Endometrial microvascular endothelial cells (primary cell): ENCODE data around the gene DRC7. TPM values are rescaled to one million over a fixed set of nuclear protein-coding genes. Genes with fewer than 3 reads are reported as not detected.
"Not testable (repeated sequence)": the region's sequence is repeated elsewhere in the genome, so short reads cannot be mapped to it uniquely, and the experiment has no call there.

Experiments
- in situ Hi-C: cut with HindIII; loops from 2 replicates; pipeline ENCODE4 v1.10.0; 2017; ENCODE audit warnings: low sequenced_read_pairs, low pct_unique_long_range_greater_than_20kb; ENCODE audit errors: inconsistent ontology term
- total RNA-seq: library from RNA; depleted of rRNA; stranded (reverse); fragments of >200 nt; gene quantifications from one replicate; pipeline ENCODE4 v1.2.3, GENCODE V29; 2015; ENCODE audit errors: inconsistent ontology term

Gene DRC7
- total RNA-seq, 1 donor from 2014 or later, result not detected

GRCh38 chr16:57658878-57659674 is 35.5 kb upstream of the DRC7 start:
- in situ Hi-C loops, result no loop called here

DNA sequence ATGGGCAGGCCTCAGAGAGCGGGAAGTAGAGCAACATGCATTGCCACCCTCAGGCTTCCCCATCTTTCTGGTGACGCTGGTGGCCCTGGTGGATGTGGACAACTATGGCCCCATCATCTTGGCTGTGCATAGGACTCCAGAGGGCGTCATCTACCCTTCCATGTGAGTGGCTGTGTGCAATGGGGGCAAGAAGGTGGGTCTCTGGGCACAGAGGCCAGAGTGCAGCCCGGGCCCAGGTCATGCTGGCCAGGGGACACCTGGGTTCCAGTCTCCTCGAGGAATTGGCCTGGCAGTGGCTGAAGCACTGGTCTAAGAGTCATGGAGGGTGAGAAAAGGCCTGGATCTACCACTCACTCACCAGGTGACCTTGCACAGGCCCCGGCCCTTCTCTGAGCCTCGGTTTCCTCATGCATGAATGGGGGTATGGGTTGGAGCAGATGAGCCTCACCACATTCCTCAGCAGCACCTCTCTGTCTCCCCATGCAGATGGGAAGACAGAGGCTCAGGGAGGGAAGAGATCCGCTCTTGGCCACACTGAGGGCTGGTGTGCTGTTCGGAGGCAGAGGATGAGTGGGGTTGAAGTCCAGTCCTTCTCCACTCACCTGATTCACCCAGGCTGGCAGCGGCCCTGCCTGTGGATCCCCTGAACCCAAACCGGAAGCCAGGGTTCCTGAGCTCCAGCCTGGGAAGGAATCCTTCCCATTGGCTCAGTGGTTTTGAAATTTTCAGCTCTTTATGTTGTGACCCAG is 33.7 kb upstream of the DRC7 start:
- in situ Hi-C loops, result no loop called here

- in situ Hi-C loops, result no loop called here
Measured at GRCh38 chr16:57661510-57661909, 33.1 kb upstream of the DRC7 start.

- in situ Hi-C loops, result no loop called here
Measured at GRCh38 chr16:57661936-57662906, 32.4 kb upstream of the DRC7 start.

- in situ Hi-C loops, result no loop called here
Measured at GRCh38 chr16:57663436-57663835, 31.2 kb upstream of the DRC7 start.

GRCh38 chr16:57663917-57664661 is 30.5 kb upstream of the DRC7 start:
- in situ Hi-C loops, result no loop called here

DNA sequence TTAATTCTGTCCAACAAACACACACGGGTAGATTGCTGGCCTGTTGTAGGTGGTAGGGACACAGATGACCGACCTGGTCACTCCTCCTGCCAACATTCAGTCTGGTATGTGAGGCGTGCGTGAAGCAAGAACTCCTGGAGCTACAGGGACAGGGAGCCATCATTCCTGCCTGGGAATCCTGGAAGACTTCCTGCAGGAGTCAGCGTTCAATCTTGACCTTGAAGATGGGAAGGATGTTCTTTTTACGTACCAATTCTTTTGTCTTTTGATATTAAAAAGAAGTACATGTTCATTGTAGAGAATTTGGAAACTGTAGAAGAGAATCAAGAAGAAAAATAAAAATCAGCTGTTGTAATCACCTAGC is 30.0 kb upstream of the DRC7 start:
- in situ Hi-C loops, result no loop called here

- in situ Hi-C loops, result no loop called here
Measured at GRCh38 chr16:57665541-57665940, 29.1 kb upstream of the DRC7 start.

DNA sequence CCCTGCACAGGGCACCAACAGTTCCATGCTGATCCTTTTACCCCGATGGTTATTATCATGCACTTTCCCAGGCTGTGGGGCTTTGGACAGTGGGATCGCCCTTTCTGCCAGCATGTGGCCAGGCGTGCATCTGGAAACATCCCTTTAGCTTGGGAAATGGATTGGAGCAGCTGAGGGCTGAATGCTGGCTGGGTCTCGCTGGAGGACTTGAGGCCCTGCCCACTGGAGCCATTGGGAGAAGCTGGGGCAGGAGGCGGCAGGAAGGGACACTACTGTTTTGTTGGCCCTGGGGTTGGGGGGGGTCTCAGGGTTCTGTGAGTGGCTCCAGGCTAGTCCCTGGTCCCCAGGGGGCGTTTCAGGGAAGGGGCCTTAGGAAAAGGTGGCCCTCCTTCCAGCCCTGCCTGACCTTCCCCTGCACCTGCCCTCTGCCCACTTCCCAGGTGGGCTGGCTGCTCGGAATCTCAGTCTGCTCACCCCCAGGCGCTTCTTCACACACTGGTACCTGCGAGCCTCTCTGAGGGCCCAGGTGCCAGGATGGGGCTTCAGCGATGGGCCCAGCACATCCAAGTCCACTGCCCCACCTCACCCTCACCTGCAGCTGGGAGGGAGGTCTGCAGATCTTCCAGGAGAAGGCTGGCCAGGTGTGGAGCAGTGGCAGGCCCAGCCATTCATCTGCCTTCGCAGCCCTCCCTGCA is 28.1 kb upstream of the DRC7 start:
- in situ Hi-C loops, result no loop called here

DNA sequence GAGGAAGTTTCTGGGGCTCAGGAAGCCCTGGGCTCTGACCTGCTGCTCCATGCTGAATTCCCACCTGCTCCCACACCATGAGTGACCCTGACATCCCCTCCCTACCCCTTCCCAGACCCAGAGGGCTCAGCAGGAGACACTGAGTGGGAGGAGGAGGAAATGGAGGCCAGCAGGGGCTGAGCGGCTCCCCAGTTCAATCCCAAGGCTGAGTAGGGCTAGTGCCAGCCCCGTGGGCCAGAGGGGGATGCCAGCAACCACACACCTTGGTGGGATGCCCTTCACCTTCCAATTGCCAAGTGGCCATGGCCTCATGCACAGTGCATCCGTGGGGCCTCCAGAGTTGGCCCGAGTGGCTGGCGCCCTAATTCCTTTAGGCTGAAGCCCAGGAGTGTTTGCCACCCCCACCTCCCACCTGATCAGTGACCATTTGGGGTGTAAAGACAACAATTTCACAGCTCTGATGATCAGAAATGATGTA is 27.5 kb upstream of the DRC7 start:
- in situ Hi-C loops, result no loop called here

GRCh38 chr16:57667526-57668262 is 26.9 kb upstream of the DRC7 start:
- in situ Hi-C loops, result no loop called here

GRCh38 chr16:57668263-57668571 is 26.4 kb upstream of the DRC7 start, which contains the start of gene ADGRG3:
Gene ADGRG3, plus strand, starts transcription at chr16:57668306. Its CDS starts 42 bp downstream, at chr16:57668348.
- in situ Hi-C loops, result no loop called here

DNA sequence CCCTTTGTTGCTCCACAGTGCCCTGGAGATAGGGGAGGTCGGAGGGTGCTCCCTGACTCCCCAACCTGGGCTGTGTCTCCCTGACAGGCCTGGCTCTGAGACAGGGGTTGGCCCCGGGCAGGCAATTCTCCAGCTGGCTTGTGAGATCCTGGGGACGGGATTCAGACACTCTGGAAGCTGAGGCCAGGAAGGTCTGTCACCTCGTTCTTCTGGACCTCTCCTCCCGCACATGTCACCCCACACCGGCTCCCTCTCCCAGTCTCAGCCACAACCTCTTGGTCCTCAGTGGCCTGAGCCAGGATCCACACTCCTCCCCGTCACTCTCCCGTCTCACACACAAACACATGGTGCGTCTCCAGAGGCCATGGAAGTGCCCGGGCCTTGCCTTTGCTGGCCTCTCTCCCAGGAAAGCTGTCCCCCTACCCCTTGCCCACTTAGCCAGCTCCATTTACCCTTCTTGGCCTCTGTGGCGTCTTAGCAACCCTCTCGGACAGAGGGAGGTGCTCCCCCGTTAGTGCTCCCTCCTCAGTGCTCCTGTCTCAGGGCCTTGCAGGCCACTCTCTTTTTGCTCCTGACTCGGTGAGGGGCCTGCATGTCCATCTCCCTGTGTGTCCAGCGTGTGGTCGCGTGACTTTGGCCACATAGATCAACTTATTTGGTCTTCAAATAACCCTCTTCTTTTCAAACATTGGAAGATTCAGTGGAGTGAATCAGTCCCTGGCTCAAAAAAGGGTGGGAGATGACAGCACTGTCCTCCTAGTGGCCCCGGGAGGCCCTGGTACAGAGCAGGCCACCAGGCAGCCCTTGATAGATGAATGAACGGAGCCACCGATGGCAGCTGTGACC is 25.8 kb upstream of the DRC7 start:
- in situ Hi-C loops, result no loop called here

DNA sequence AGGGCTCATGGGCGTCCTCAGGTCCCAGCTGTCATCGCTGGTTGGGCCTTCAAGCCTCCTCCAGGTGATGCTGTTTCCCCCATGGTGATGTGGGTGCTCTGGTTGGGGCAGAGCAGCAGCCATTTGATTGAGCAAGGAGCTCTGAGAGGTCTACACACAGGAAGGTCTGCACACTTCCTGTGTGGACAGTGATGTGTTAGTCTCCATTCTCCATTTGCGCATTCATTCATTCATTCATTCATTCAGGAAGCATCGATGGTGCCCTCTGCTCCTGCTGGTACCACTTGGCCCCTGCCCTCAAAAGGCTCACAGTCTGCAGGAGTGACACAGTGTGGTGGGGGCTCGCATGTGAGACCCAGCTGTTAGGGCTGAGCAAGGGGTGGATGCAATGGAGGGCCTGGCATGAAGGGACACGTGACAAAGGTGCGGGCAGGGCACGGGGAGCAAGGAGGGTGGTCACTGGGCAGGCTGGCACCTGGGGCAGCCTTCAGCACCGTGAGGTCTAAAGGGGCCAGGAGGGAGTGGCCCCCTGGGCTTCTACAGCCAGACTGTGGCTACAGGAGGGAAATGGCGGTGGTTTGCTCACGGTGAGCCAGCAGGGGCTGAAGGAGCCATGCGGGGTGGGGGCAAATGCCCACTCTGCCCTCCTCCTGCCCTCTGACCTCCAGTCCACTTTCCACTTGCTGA is 25.0 kb upstream of the DRC7 start:
- in situ Hi-C loops, result no loop called here

DNA sequence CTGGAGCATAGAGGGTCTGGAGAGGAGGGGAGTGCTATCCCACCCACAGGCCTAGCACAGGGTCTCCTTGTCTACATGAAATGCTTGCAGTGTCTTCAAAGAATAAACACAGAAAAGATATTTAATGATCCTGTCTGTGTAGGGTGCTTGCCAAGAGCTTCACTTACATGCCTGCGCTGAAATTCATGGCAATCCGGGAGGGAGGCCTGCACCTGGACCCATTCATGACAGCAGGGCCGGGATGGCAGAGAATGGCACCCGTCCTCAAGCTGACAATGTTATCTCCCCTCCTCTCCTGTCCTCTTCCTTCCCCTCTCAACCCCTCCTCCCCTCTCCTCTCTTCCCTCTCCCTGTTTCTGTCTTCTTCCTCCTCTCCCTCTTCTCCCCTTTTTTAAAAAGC is 24.4 kb upstream of the DRC7 start:
- in situ Hi-C loops, result no loop called here

DNA sequence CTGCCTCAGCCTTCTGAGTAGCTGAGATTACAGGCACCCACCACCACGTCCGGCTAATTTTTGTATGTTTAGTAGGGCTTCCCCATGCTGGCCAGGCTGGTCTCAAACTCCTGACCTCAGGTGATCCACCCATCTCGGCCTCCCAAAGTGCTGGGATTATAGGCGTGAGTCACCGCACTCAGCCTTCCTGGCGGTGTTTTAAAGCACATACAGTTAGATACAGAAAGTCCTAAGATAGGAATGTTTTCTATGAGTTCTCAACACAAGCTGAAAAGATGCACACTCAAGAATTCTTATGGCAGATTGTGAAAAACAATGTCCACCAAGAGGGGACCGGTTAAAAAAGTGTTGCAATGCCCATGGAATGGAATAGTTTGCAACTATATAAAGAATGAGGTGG is 23.2 kb upstream of the DRC7 start:
- in situ Hi-C loops, result not testable (repeated sequence)
